HG03175 (cell line): ENCODE measurements around the gene C9orf78.

Source experiments
- ATAC-seq: cut with Tn5 transposase; IDR thresholded peaks from one replicate; pipeline ENCODE4 v1.9.1; 2021; ENCODE audit warnings: mild to moderate bottlenecking, moderate library complexity; ENCODE audit not compliant: unreplicated experiment

C9orf78 gene

GRCh38 chr9:129868023-129868871, 33.2 kb upstream of the C9orf78 start:
- no peak for ATAC-seq

- no peak for ATAC-seq
Measured at GRCh38 chr9:129867136-129868022, 32.3 kb upstream of the C9orf78 start.

- no peak for ATAC-seq
Measured at GRCh38 chr9:129866394-129867135, 31.5 kb upstream of the C9orf78 start.

- ATAC-seq: no peak
Measured at GRCh38 chr9:129865668-129866320, 30.7 kb upstream of the C9orf78 start.

DNA sequence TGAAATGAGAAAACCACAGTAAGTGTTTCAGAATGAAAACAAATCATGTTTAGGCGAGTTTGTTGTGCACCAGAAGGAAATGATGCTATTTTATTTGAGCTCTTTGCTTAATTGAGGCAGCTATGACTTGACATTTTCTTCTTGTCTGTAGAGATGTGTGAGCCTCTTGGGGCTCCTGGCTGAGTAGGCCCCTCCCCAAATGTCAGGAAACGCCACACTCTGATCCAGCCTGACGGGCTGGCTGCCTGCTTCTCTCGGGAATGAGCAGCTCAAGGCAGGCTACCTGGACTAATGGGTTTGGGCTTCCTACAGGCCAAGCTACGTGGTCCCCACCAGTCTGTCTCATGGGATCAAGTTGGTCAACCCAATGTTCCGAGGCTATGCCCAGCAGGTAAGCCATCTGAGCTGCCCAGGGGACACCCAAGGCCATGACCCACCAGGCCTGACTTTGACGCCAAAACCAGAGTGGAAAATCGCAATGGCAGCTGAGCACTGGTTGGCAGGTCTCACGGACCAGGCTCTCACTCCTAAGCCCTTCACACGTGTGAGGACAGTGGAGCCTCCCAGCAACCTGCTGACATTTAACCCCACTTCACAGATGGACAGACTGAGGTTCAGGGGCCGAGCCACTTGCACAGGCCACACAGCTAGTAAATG, 30.0 kb upstream of the C9orf78 start:
- ATAC-seq: no peak

- no peak for ATAC-seq
Measured at GRCh38 chr9:129863059-129863690, 28.1 kb upstream of the C9orf78 start.

- ATAC-seq: no peak
Measured at GRCh38 chr9:129861447-129861827, 26.4 kb upstream of the C9orf78 start.

- no peak for ATAC-seq
Measured at GRCh38 chr9:129860653-129861446, 25.8 kb upstream of the C9orf78 start.

DNA sequence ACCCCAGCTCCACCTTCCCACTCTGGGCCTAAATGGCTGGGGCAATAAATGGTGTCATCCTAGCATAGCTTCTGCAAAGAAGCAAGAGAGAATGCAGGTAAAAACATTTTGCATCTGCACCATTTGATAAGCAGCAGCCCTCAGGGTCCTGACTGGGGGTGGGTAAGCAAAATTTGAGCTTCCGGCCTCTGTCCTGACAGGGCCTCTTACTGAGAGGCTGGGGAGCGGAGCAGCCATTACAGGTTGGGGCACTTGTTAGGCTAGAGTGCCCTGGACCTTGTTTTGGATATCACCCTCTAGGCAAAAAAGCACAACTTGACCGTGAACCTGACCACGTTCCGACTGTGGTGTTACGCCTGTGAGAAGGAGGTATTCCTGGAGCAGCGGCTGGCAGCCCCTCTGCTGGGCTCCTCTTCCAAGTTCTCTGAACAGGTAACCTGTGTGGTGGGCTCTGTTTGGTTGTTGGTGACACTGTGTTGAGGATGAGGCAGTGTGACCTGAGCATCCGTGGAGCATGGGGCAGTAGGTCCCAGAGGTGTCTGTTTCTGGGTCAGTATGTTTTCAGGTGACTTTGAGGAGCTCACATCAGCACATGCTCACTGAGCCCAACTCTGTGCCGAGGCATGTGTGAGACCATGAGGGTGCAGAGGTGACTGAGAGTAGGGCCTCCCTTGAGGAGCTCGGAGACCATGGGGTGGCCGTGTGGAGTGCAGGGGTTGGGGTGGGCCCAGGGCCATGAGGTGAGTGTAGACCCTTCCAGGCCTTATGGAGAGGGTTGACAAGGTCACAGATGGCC, 23.3 kb upstream of the C9orf78 start:
- ATAC-seq: no peak

GRCh38 chr9:129857207-129857606, 22.1 kb upstream of the C9orf78 start:
- no peak for ATAC-seq

GRCh38 chr9:129854588-129855110, 19.6 kb upstream of the C9orf78 start:
- ATAC-seq: no peak

GRCh38 chr9:129853614-129854013, 18.5 kb upstream of the C9orf78 start:
- ATAC-seq: no peak

DNA sequence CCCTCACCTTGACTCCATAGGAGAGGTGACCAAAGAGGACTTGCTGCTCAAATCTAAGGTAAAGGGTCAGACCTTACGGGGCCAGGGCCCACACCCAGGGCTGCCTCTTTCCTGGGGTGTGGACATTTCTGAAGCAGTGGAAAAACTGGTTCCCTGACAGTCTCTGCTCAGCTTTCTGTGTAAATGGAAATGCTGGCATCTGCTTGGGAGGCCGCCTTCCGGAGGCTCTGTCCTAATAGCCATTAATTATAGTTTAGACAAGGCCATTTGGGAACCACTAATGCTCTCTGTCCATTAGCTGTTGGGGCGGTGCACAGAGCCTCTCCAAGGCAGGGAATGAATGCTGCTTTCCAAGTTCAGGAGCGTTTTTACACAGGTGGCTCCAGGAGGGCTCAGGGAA, 17.5 kb upstream of the C9orf78 start:
- ATAC-seq: no peak

DNA sequence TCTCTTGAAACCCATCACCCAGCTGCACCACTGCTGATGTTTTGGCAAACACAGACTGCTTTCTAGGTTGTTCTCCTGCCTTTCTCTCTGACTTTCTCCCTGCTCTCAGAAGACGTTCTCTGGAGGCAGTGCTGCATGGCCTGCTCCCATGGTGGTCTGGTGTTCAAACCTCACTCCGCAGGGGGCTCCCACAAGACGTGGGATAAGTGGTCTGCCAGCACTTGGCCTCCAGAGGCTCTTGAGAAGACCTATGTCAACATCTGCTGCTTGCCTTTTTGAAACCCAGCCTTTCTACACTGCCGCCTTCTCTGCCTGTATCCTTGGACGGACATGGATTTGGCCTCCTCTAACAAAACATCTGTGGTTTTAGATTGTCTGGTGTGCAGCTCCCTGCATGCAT, 16.7 kb upstream of the C9orf78 start:
- no peak for ATAC-seq

GRCh38 chr9:129850821-129851550, 15.9 kb upstream of the C9orf78 start:
- no peak for ATAC-seq

DNA sequence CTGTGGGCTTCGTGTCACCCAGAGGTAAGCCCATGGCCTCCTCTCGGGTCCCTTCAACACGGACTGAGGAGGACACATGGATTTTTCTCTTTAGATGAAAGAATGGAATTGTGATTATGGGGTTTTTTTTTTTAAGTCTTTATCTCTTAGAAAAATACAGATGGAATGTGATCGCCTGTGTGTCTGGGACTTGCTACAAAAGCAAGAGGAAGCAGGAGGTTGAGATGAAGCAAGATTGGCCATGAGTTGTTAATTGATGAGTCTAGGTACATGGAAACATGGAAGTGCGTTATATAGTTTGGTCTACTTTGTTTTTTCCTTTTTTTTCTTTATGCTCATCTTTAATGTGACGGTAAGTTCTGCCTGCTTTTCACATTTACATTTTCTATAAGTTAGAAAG, 14.8 kb upstream of the C9orf78 start:
- no peak for ATAC-seq

DNA sequence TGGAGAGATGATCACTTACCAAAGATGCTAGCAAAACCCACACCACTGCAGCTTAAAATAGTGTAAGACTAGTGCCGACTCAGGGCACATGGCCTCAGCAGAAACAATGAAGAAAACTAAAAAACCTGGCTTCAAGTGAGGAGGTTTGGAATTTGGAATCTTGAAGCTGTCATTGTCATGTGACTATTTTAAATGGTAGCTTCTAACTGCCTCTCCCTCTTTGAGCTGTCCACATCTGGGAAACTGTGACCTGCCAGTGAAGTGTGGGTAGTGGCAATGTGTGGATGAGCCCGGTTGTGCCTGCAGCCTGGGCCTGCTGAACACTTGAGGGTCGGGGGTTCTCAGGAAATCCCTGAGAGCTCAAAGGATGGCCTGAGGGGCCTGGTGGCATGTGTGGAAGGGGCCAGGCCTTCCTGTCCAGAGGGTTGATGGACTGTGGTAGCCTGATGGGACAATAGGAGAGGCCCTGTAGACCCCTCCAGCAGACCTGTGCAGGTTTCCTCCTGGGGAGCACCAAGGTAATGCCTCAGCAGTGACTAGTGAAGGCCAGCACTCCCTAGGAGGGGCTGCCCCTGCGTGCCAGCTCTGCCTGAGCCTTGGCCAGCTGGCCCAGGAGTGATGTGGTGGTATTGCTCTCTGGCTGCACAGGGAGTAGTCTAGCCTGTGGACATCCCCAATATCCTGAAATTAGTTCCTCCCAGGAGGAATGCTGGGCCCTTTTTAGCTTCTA, 13.8 kb upstream of the C9orf78 start:
- ATAC-seq: no peak
